NCI-H187 treated with DMSO at 0.1 percent for 48 hours (cell line): ENCODE results near the gene MLPH.

ENCODE experiments used
- DNase-seq: peaks from one replicate; lab custom pipeline; 2025; lab: John Stamatoyannopoulos, UW

MLPH gene

DNA sequence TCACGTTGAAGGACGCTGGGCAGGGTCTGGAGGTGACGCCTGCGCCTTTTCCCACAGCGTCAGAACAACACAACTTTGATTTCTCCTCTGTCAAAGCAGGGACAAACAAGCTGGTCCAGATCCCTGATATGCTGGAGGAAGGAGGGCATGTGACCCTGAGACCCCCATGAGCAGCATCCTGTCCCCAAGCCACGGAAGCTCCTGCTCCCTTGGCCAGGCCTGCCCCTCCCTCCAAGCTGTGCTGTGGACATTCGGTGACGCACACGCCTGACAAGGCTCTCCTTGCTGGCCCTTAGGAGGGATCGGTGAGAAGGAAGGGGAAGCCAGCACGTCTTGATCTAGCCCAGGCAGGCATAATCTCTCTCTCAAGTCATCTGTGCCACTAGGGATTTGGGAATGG is 11.3 kb downstream of the MLPH start:
- no peak for DNase-seq

DNA sequence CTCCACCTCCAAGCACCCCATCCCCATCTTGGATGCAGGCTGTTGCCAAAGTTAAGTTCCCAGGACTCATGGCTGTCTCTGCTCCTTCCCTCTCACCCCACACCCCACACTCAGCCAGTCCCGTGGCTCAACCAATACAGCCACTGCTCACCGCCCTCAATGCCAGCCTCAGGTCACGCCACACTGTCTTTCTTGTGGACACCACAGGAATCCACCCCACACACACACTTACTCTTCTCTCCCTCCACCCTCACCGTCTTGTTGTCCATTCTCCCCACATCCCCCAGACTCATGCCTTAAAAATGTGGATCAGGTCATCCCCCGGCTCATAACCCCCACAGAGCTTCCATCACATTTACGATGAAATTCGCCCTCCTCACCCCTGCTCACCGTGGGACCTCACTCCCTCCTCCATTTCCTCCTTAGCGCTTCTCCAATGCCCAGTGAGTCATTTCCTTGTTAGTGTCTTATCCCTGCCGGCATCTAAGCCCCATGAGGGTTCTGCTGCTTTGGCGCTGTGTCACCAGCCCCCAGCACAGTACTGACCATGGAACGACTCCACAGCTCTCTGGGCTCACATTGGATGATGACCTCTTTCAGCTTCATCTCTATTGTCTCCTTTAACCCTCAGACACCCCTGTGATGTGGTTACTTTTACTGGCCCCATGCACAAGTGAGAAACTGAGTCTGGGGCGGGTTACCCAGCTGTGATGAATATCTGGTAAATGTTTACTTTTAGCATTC is 13.8 kb downstream of the MLPH start:
- DNase-seq: no peak

DNA sequence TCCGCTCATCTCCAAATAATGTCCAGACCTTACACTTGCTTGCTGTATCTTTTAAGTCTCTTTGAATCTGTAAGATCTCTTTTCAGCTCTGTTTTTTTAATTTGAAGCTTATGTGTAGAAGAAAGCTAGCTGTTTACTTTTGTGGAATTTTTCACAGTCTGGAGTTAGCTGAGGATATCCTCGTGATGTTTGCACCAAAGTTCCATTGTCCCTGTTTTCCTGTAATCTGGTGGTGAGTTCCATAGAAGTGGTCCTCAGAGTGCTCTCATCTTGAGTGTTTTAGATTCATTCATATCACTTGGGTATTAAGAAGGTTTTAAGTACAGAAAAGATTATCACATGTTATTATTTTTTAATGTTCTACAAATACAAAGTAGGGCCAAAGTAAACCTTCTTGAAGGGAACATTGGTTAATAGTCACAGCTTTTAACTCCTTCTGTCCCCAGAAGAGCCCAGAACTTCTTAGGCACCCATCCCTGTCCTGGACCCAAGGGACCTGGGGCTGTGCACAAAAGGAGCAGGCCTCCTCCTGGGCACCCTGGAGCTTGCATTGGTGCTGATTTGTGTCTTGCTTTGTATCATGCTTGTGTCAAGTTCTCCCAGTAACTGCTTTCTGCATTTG is 15.0 kb downstream of the MLPH start:
- DNase-seq: no peak

DNA sequence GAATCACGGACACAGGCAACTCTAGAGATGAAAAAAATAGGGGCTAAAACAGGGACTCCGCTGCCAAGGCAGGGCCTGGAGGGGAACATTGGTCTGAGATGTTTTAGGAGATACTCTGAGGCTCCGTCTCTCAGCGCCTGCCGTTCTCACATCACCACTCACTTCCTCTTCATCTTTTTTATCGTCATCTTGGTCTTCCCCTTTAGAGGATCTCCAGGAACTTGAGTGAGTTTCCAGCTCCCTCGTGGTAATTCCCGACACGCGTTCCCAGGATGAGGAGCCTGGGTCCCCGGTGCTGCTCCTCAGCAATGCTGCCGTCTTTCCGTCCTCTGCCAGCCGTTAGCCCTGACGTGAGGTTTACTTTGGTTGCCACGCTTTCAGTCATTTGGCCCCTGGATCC is 16.1 kb downstream of the MLPH start:
- DNase-seq: no peak

DNA sequence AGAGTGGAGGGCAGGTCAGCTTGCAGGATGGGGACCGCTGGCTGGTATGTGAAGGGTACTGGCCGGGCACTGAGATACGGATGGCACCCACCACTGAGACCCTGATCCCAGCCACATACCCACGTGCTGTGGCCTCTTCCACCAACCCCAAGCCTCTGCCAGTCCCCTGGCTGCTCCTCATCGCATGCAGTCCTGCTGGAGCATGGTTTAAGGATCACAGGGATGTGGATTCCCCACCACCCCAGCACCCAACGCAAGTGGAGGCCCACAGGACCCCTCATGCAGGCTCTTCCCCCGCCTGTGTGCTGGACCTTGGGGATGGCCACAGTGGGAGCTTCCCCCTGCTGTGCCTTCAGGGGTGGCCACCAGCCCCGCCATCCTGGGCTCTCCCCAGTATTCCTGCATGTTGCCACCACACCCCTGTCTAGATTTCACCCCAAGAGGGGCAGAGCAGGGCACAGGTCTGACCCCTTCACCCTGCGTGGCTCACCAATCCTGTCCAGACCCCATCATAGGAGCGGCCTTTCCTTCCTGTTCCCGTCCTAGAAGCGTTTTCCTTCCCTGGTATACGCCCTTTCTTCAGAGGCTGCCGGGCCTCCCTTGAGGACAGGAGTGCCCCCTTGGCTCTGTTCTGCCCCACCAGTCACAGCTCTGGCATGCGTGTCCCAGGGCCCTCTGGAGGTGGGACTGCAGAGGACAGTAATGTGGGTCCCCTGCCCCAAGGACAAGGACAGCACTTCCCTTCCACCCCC is 18.3 kb downstream of the MLPH start:
- DNase-seq: no peak

DNA sequence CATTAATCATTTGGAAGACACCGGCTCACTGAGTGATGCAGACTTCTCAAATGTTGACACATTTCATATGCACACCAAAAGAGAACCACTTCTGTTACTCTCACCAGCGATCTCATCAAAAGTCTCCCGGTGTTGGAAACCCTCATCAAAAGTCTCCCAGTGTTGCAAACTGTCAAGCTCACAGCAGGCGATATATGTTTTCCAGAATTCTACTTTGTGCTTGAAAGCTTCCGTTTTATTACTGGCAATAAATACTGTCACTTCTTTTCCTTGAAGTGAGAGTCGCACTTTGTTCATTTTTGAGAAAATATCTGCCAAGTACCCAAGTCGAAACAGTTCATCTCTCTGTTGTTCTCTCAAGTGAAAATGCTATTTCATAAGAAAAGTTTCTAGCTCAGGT is 20.5 kb downstream of the MLPH start:
- DNase-seq: no peak

DNA sequence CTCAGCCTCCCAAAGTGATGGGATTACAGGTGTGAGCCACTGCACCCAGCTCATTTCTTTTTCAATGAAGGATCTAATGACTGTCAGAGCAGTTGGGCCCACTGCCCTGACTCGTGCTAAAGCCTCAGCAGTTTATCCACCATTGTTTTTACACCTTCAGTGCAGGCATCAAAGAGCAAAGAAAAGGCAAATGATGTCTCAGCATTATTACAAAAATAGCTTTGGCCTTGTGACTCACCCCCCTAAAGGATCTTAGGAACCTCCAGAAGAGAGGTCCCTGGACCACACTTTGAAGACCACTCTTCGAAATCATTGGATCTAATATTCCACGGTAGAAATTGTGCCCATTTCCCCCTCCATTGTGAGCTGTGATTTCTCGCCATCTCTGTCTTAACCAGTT is 21.3 kb downstream of the MLPH start:
- DNase-seq: no peak

DNA sequence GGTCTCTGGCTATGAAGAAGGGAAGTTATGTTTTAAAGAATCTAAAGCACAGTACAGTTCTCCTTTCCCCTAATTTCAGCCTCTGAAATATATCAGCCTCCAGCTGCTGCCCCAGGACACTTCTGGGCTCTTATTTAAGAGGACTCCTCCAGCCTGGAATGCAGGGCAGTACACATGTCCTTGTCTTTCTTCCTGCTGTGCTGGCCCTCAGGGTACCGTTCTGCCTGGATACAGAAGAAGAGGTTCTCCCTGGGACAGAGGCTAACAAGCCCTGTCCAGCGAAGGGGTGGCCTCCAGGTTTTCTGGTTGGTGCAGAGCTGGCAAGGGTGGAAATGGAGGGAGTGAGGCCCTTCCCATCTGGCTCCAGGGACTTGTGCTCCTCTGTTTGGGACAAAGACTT is 22.1 kb downstream of the MLPH start:
- DNase-seq: no peak

DNA sequence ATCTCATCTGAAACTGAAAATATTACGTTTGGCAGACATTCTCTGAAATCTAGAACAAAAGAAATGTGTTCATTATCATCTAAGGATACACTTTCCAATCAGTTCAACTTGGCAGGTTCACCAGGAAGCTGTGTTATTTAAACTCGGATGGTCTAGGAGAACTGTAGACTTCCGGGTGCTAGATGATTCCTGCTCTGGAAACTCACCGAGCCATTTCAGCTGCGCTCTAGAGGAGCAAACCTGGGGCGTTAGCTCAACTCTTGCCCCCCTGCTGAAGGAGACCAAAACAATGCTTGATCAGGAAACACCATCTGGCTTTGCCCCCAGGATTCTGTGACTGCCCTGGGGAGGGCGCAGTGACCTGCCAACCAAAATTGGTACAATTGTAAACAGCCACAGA is 22.9 kb downstream of the MLPH start:
- DNase-seq: no peak

DNA sequence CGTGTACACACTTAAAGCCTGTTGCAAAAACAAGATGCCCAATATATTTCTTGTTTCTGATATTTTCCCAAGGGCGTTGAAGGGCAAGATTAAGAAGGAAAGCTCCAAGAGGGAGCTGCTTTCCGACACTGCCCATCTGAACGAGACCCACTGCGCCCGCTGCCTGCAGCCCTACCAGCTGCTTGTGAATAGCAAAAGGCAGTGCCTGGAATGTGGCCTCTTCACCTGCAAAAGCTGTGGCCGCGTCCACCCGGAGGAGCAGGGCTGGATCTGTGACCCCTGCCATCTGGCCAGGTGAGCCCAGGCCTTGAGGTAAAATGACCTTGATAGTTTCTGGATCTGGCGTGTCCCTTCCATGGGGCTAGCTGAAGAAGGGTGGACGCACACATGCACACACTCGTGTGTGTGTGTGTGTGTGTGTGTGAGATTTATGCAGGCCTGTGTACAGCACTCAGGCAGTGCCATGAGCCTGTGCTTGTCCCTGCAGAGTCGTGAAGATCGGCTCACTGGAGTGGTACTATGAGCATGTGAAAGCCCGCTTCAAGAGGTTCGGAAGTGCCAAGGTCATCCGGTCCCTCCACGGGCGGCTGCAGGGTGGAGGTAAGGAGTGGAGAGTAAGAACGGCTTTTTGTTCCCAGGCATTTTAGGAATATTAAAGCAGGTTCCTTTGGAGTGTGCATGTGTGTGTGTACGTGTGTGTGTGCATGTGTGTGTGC is 23.6 kb downstream of the MLPH start:
- DNase-seq: no peak

DNA sequence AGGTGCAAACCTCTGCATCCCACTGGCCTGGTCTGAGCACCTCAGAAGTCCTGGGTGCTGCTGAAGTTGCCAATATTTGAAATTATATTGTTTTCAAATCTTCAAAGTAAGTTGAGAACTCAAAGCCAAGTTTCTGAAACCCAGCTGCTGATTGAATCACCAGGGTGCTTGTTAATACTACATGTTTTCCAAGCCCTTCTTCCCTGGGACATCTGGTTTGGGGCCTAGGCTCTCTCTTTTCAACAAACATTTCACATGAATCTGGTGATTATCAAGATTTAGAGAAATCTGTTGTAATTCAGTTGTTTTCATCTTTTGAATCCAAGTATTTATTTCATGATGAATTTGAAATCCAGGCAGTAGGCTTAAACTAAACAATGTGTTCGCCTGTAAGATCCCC is 24.4 kb downstream of the MLPH start:
- no peak for DNase-seq

DNA sequence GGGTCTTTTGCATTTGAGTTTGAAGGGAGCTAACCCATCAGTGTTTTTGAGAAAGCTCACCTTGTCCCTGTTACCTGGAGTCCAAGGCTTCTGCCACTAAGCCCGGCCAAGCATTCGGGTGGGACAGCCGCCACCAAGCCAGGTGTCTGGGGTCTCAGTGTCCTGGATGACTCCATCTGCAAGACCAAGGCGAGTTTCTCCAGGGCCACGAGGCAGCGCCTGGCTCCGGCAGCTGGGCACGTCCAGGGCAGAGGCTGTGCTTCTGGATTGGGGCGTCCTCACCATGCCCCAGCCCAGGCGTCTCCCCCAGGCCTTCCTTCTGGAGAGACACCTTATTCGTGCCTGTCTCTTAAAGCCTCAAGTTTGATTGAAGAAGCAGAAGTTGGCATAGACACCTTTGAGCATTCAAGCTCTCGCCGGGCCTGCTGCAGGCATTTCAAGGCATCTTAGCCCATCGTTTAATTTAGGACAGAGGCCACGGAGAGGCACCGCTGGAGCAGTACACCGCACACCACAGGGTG is 24.9 kb downstream of the MLPH start:
- no peak for DNase-seq

DNA sequence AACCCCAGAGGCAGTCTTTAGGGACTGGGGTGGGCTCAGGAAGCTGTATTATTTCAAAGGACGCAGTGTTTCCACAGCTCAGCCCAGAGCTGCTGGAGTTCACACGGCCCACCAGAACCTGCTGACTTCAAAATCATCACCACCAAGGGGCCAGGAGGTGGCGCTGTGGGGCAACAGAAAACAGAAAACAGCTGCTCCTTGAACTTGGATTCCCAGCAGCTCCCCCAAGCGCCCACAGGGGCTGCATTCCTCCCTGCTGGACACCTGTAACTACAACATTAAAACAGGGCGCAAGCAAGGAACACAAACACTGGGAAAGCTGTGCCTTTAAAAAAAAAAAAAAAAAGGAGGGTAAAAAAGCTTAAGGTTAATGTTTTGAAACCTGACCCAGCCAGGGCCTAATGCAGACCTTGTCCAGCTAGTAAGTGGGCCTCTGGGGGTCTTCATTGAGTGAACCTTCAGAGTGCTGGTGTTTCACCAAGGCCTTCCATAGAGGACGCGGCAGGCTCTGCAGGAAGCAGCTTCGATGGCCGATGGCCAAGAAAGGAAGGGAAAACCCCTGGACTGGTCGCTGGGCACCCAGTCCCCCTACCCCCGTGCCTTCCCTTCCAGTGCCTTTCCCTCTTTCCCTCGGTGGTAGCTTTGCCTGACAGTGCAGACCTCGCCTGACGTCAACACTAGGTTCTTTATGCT is 25.9 kb downstream of the MLPH start:
- DNase-seq: peak; percentile 6

DNA sequence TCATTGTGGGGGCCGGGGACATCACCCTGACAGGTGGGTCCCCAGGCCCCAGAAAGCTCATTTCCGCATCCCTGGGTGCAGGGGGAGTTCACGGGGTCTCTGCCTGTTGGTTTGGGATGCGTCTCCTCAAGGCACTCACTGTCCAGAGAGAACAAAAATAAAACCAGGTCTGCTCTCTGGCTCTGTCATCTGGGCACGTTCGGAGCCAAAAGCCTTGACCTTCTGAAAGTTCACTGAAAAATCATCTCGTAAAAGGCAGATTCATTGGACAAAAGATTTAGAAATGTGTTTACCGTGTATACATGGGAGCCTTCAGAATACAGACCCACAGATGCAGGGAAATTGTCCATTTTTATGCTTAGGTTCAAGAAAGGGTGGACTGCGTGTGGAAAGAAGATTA is 26.6 kb downstream of the MLPH start:
- DNase-seq: no peak

DNA sequence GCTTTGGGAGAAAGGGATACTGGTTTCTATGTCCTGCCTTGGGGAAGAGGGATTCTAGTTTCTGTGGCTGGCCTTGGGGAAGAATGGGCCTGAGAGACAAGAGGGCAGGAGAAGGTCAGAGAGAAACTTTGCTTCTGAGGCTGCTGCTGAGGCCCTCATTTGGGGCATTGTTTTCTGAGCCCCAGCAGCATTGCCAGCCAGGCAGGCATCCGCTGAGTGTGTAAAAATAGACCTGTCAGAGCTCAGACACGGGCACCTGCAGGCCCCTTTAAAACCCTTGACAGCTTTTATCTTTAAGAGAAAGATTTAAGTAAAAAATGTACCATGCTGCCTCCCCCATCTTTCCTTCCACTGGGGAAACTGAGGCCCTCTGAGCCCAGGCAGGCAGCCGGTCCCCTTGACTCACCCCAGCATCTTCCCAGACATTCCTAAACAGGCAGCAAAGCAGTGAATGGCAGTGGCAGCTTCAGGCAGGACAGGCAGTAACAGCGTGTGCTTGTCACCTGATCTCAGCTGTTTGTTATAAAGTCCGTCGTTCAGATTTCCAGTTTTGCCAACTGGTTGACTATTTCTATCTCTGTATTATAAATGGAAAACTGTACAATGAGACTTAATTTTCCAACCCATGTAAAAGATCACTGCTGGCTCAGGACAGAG is 27.6 kb downstream of the MLPH start:
- no peak for DNase-seq

DNA sequence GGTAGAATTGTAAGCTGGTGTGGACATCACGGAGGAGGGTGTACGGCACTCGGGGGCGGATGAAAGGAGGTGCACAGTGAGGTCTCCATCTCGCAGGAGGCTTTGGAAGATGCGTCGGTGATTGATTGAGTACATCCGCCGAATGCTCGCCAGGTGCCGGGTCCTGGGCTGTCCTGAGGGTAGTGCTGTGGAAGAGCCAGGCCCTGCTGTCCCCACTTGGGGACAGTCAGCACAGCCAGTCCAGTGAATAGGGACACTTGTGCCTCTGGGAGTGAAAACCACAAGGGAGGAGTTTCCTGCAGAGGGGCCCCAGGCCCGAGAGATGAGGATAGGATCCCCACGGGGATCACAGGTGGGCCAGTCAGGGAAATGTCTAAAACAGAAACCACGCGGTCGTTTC is 28.1 kb downstream of the MLPH start:
- DNase-seq: no peak

DNA sequence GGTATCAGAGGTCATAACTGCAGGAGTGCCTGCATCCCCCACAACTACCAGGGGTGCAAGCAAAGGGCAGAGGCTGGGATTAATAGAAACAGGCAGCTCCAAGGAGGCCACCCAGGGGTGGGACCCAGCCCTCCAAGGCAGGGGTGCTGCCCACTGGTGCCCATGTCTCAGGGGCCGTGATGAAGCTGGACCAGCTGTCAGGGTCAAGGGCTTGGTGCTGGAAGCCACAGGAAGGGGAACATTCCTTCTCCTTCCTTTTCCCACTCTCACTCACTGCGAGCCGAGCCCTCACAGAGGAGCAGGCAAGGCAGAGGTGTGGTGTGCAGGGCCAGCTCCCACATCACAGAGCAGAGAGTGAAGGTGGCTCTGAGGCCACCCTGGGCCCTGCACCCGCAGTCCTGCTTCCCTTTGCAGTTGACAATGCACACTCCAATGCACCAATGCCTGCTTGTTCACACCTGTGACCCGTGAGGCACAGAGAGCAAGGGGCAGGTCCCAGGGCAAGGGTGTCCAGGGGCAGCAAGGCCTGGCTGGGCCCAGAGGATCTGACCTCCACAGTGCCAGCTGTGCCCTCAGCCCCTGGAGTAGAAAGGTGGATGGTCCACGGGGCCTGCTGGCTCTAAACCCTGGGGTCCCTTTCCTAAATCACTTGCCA is 28.7 kb downstream of the MLPH start:
- no peak for DNase-seq

DNA sequence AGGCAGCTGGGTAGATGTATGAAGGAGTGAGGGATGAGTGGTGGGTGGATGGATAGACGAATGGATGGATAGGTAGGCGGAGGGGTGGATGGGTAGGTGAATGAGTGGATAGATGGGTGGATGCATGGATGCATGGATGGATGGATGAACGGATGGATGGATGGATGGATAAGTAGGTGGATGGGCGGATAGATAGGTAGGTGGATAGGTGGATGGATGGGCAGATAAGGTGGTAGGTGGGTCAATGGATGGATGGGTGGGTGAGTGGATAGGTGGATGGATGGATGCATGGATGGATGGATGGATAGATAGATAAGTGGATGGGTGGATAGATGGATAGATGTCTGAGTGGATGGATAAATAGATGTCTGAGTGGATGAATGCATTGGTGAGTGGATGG is 30.1 kb downstream of the MLPH start:
- DNase-seq: no peak

DNA sequence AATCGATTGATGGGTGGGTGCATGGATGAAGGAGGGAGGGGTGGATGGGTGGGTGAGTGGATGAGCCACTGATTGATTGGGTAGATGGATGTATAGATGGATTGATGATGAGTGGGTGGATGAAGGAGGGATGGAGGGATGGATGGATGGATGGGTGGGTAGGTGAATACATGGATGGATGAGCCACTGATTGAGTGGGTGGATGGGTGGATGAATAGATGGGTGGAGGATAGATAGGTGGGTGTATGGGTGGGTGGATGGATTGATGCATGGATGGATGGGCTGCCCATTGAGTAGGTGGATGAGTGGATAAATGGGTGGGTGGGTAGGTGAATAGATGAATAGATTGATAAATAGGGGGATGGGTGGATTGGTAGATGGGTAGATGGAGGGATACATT is 30.9 kb downstream of the MLPH start:
- no peak for DNase-seq

DNA sequence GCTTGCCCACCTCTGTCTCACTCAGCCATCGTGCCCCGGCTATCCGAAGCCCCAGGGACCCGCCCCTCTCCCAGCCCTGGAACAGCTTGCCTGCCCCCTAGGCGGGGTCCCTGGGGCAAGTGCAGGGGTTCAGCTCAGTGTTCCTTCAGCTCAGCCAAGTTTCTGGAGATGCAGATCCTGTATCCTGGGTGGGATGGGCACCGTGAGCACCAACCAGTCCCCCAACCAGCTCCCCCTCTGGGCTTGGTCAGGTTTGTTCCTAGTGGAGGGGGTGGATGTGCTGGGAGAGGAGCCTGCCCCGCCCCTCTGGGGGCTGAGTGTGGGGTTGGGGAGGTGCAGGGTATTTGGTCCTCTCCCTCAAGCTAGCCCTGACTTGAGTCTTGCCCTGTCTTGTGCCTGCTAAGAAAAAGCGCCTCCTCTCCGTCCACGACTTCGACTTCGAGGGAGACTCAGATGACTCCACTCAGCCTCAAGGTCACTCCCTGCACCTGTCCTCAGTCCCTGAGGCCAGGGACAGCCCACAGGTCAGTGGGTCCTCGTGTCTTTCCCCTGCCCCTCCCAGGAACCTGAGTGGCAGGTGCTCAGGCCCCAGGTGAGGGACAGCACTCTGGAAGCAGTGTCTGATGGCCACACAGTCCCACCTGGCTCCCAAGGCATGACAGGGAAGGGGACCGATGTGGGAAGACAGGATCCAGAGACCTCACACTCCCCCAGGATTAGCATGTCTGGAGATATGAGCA is 32.6 kb downstream of the MLPH start:
- DNase-seq: no peak
